A549 (cell line): ENCODE measurements around the gene ADAMTS14. TPM values are rescaled to one million over a fixed set of nuclear protein-coding genes. Genes with fewer than 3 reads are reported as not detected.

Experiments used
- ATAC-seq, 2 experiments: fragments of 200-7000 bp in 1 of 2; fragments of >200 bp in 1 of 2; cut with Nextera tagmentation in 1 of 2; cut with Tn5 transposase in 1 of 2; 3 replicates each; pipeline versions ENCODE4 v1.8.0 to v1.9.1; 2018 to 2020; ENCODE audit warnings: mild to moderate bottlenecking in 1 of 2, moderate library complexity in 1 of 2
- CTCF ChIA-PET: fragments of 300-600 bp; sonication (Branson Sonifier 250); formaldehyde crosslinking; extraction: SDS; loops from one replicate; lab custom pipeline; 2021; ENCODE audit warnings: antibody characterized with exemption, inconsistent platforms; lab: Yijun Ruan, JAX
- POLR2A ChIA-PET: fragments of 350-600 bp; formaldehyde crosslinking; extraction: SDS; loops from one replicate; lab custom pipeline; 2021; ENCODE audit warnings: antibody characterized with exemption, inconsistent platforms; lab: Yijun Ruan, JAX
- DNase-seq, 2 experiments: peaks; one replicate each; pipeline versions ENCODE4 v3.0.0 to v3.0.0-alpha.2; 2011 to 2016; ENCODE audit warnings: low read depth in 1 of 2, low spot score in 1 of 2
- FAIRE-seq: peaks from 2 replicates; lab custom pipeline; 2011; peaks lifted over from hg19 to GRCh38; lab: Jason Lieb, UNC
- H3K27ac ChIP-seq, 2 experiments: fragments of >200 bp; sonication (Bioruptor Twin); formaldehyde crosslinking; 3 replicates each; pipeline ENCODE4 v1.5.1; 2016 to 2017
- H3K4me1 ChIP-seq: fragments of >200 bp; sonication (Bioruptor Twin); formaldehyde crosslinking; 3 replicates; pipeline ENCODE4 v1.6.1; 2016
- H3K4me2 ChIP-seq: fragments of >200 bp; sonication (Bioruptor Twin); formaldehyde crosslinking; 3 replicates; pipeline ENCODE4 v1.6.1; 2016
- H3K4me3 ChIP-seq: fragments of >200 bp; sonication (Bioruptor Twin); formaldehyde crosslinking; 3 replicates; pipeline ENCODE4 v1.5.1; 2016
- H3K9me3 ChIP-seq: fragments of >200 bp; sonication (Bioruptor Twin); formaldehyde crosslinking; 3 replicates; pipeline ENCODE4 v1.6.1; 2016
- CEBPB ChIP-seq, 2 experiments: fragments of >200 bp in 1 of 2; sonication (Bioruptor Twin) in 1 of 2; formaldehyde crosslinking in 1 of 2; IDR thresholded peaks; 2 replicates each; pipeline ENCODE4 v1.6.1; 2012 to 2016
- CHD2 ChIP-seq: fragments of 150-350 bp; IDR thresholded peaks from 2 replicates; pipeline ENCODE4 v1.6.1; 2014; ENCODE audit warnings: low read length; ENCODE audit not compliant: partially characterized antibody
- EP300 ChIP-seq, 2 experiments: fragments of >200 bp; sonication (Bioruptor Twin); formaldehyde crosslinking; IDR thresholded peaks; 2 replicates in 1 of 2; 3 replicates in 1 of 2; pipeline ENCODE4 v1.6.1; 2016 to 2017
- ESRRA ChIP-seq: fragments of 150-350 bp; IDR thresholded peaks from 2 replicates; pipeline ENCODE4 v1.6.1; 2014; ENCODE audit warnings: mild to moderate bottlenecking, low read length, borderline replicate concordance
- FOSL2 ChIP-seq, 2 experiments: fragments of 450-650 bp in 1 of 2; fragments of >200 bp in 1 of 2; sonication (Bioruptor Twin) in 1 of 2; formaldehyde crosslinking; IDR thresholded peaks; 2 replicates each; pipeline versions ENCODE4 v1.5.0 to v1.6.1; 2016 to 2020; ENCODE audit warnings: mild to moderate bottlenecking in 1 of 2, moderate library complexity in 1 of 2
- HOXB5 ChIP-seq: fragments of 250-450 bp; sonication (Bioruptor Pico); IDR thresholded peaks from 2 replicates; pipeline ENCODE4 v1.5.0; 2020; ENCODE audit warnings: mild to moderate bottlenecking, moderate library complexity
- KDM1A ChIP-seq: fragments of 200-600 bp; sonication (generic); IDR thresholded peaks from 2 replicates; pipeline ENCODE4 v1.6.1; 2016; ENCODE audit warnings: low read depth, mild to moderate bottlenecking
- MAFK ChIP-seq: fragments of 450-650 bp; IDR thresholded peaks from 2 replicates; pipeline ENCODE4 v1.6.1; 2014; ENCODE audit not compliant: partially characterized antibody
- PHF8 ChIP-seq: fragments of 200-600 bp; sonication (generic); IDR thresholded peaks from 2 replicates; pipeline ENCODE4 v1.6.1; 2016; ENCODE audit warnings: low read depth, mild to moderate bottlenecking, antibody characterized with exemption, moderate library complexity, borderline replicate concordance
- POLR2A ChIP-seq: IDR thresholded peaks from 2 replicates; pipeline ENCODE4 v1.6.1; 2012; ENCODE audit warnings: mild to moderate bottlenecking, low read length
- SMC3 ChIP-seq: fragments of >200 bp; sonication (Bioruptor Twin); formaldehyde crosslinking; IDR thresholded peaks from 3 replicates; pipeline ENCODE4 v1.6.1; 2018; ENCODE audit warnings: inconsistent platforms
- TFCP2L1 ChIP-seq: fragments of 250-450 bp; sonication (Bioruptor Pico); IDR thresholded peaks from 2 replicates; pipeline ENCODE4 v1.5.0; 2021; ENCODE audit warnings: mild to moderate bottlenecking
- TP53 ChIP-seq: fragments of 250-450 bp; sonication (Bioruptor Pico); IDR thresholded peaks from 2 replicates; pipeline ENCODE4 v1.5.0; 2021; ENCODE audit warnings: mild to moderate bottlenecking, moderate library complexity
- ZC3H11A ChIP-seq: fragments of 450-650 bp; IDR thresholded peaks from 2 replicates; pipeline ENCODE4 v1.6.1; 2014; ENCODE audit warnings: antibody characterized with exemption, mild to moderate bottlenecking
- ZSCAN20 ChIP-seq: fragments of 250-450 bp; sonication (Bioruptor Pico); IDR thresholded peaks from 2 replicates; pipeline ENCODE4 v1.8.0; 2022; ENCODE audit warnings: mild to moderate bottlenecking, moderate library complexity
- WGBS: methylation state at CpG from one replicate; pipeline ENCODE4 v1.1.6; 2017; ENCODE audit errors: missing lambda C conversion rate; 5-methylcytosine and 5-hydroxymethylcytosine counted together
- polyA plus RNA-seq, 4 experiments: library from polyadenylated mRNA; depleted of rRNA in 3 of 4; stranded (reverse); fragments of >200 nt; fragmentation: RNase III in 1 of 4; extraction: RNeasy Plus Mini Kit Qiagen cat#74134 plus additional on column Dnase treatment in 1 of 4; gene quantifications; 2 replicates in 3 of 4; 3 replicates in 1 of 4; pipeline ENCODE4 v1.2.3, GENCODE V29; 2011 to 2017
- TF ChIP-seq, protein P1 (sequence below): fragments of 200-600 bp; sonication (generic); IDR thresholded peaks from 2 replicates; pipeline ENCODE4 v1.6.1; 2016; ENCODE audit warnings: antibody characterized with exemption, mild to moderate bottlenecking, moderate library complexity
- TF ChIP-seq, protein P2 (sequence below): IDR thresholded peaks from 2 replicates; pipeline ENCODE4 v1.6.1; 2012
- TF ChIP-seq, protein P3 (sequence below): fragments of 150-350 bp; IDR thresholded peaks from 2 replicates; pipeline ENCODE4 v1.6.1; 2014; ENCODE audit warnings: low read depth, mild to moderate bottlenecking, low read length
- TF ChIP-seq, protein P4 (sequence below): fragments of >200 bp; sonication (Bioruptor Twin); formaldehyde crosslinking; IDR thresholded peaks from 3 replicates; pipeline ENCODE4 v1.6.1; 2016
- TF ChIP-seq, protein P5 (sequence below): fragments of 450-650 bp; IDR thresholded peaks from 2 replicates; pipeline ENCODE4 v1.6.1; 2014; ENCODE audit warnings: antibody characterized with exemption

The ADAMTS14 gene
- polyA plus RNA-seq, 2 of the 4 experiments (the other 2 are of a cell fraction): 0.03 TPM; not detected in 1

DNA sequence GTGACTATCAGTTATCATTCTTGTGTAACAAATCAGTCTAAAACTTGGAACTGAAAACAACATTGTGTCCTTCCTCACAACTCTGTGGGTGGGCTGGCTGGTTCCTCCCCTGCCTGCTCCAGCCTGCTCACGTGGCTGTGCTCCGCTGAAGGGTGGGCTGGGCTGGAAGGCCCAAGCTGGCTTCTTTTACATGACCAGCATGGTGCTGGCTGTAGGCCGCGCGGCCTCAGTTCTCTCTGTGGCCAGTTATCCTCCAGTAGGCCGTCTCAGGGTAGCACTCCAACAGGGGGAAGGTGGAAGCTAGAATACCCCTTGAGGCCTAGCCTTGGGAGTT is 11.3 kb downstream of the ADAMTS14 start:
- H3K27ac ChIP-seq: no peak overlapping the region
- ChIA-PET CTCF (interaction anchor here (0.6 kb wide), 1 partner anchor 113 kb away, joined by 3 read pairs; no protein-coding TSS in a partner anchor), POLR2A (no interaction called here)
- 86% methylated on average over 6 of the region's 6 CpGs for WGBS
- TF ChIP-seq, protein P1, sequence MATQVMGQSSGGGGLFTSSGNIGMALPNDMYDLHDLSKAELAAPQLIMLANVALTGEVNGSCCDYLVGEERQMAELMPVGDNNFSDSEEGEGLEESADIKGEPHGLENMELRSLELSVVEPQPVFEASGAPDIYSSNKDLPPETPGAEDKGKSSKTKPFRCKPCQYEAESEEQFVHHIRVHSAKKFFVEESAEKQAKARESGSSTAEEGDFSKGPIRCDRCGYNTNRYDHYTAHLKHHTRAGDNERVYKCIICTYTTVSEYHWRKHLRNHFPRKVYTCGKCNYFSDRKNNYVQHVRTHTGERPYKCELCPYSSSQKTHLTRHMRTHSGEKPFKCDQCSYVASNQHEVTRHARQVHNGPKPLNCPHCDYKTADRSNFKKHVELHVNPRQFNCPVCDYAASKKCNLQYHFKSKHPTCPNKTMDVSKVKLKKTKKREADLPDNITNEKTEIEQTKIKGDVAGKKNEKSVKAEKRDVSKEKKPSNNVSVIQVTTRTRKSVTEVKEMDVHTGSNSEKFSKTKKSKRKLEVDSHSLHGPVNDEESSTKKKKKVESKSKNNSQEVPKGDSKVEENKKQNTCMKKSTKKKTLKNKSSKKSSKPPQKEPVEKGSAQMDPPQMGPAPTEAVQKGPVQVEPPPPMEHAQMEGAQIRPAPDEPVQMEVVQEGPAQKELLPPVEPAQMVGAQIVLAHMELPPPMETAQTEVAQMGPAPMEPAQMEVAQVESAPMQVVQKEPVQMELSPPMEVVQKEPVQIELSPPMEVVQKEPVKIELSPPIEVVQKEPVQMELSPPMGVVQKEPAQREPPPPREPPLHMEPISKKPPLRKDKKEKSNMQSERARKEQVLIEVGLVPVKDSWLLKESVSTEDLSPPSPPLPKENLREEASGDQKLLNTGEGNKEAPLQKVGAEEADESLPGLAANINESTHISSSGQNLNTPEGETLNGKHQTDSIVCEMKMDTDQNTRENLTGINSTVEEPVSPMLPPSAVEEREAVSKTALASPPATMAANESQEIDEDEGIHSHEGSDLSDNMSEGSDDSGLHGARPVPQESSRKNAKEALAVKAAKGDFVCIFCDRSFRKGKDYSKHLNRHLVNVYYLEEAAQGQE: no peak
- TF ChIP-seq ZSCAN20 (CRISPR knock-in tag) (no peak), KDM1A (no peak), SMC3 (no peak), ESRRA (no peak), CEBPB (IDR thresholded peaks at IDR 0.05) (no peak), TP53 (no peak), HOXB5 (CRISPR knock-in tag) (no peak), PHF8 (no peak), MAFK (no peak), FOSL2 (IDR thresholded peaks at IDR 0.05) (no peak), FOSL2 (CRISPR knock-in tag; IDR thresholded peaks at IDR 0.05) (no peak), TFCP2L1 (CRISPR knock-in tag) (no peak), POLR2A (no peak)
- TF ChIP-seq, protein P2, sequence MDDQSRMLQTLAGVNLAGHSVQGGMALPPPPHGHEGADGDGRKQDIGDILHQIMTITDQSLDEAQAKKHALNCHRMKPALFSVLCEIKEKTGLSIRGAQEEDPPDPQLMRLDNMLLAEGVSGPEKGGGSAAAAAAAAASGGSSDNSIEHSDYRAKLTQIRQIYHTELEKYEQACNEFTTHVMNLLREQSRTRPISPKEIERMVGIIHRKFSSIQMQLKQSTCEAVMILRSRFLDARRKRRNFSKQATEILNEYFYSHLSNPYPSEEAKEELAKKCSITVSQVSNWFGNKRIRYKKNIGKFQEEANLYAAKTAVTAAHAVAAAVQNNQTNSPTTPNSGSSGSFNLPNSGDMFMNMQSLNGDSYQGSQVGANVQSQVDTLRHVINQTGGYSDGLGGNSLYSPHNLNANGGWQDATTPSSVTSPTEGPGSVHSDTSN: no peak
- TF ChIP-seq, protein P3, sequence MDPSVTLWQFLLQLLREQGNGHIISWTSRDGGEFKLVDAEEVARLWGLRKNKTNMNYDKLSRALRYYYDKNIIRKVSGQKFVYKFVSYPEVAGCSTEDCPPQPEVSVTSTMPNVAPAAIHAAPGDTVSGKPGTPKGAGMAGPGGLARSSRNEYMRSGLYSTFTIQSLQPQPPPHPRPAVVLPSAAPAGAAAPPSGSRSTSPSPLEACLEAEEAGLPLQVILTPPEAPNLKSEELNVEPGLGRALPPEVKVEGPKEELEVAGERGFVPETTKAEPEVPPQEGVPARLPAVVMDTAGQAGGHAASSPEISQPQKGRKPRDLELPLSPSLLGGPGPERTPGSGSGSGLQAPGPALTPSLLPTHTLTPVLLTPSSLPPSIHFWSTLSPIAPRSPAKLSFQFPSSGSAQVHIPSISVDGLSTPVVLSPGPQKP: no peak
- TF ChIP-seq, protein P4, sequence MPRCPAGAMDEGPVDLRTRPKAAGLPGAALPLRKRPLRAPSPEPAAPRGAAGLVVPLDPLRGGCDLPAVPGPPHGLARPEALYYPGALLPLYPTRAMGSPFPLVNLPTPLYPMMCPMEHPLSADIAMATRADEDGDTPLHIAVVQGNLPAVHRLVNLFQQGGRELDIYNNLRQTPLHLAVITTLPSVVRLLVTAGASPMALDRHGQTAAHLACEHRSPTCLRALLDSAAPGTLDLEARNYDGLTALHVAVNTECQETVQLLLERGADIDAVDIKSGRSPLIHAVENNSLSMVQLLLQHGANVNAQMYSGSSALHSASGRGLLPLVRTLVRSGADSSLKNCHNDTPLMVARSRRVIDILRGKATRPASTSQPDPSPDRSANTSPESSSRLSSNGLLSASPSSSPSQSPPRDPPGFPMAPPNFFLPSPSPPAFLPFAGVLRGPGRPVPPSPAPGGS: no peak
- TF ChIP-seq, protein P5, sequence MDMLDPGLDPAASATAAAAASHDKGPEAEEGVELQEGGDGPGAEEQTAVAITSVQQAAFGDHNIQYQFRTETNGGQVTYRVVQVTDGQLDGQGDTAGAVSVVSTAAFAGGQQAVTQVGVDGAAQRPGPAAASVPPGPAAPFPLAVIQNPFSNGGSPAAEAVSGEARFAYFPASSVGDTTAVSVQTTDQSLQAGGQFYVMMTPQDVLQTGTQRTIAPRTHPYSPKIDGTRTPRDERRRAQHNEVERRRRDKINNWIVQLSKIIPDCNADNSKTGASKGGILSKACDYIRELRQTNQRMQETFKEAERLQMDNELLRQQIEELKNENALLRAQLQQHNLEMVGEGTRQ: no peak
- H3K9me3 ChIP-seq: no peaks in the 10 kb centered on the region
- no peak for ATAC-seq
- H3K4me2 ChIP-seq: no peak overlapping the region
- DNase-seq: no peak
- H3K4me3 ChIP-seq: no peak overlapping the region
- FAIRE-seq: no peak
- H3K4me1 ChIP-seq: no peaks in the 10 kb centered on the region

DNA sequence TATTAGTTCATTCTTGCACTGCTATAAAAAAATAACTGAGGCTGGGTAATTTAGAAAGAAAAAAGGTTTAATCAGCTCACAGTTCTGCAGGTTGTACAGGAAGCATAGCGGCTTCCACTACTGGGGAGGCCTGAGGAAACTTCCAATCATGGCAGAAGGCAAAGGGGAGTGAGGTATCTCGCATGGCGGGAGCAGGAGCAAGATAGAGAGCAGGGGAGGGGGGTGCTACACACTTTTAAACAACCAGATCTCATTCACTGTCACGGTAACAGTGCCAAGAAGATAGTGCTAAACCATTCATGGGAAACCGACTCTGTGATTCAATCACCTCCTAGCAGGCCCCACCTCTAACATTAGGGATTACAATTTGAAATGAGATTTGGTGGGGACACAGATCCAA is 11.6 kb downstream of the ADAMTS14 start:
- no peak overlapping the region for H3K4me2 ChIP-seq
- no peak for DNase-seq
- no peak for FAIRE-seq
- H3K4me3 ChIP-seq: no peak overlapping the region
- WGBS: 91% methylated on average over 5 of the region's 5 CpGs
- ATAC-seq: no peak
- CTCF ChIA-PET: no interaction called here
- H3K9me3 ChIP-seq: no peaks in the 10 kb centered on the region
- no peaks in the 10 kb centered on the region for H3K4me1 ChIP-seq
- TF ChIP-seq ZC3H11A: no peak
- TF ChIP-seq EP300 (IDR thresholded peaks at IDR 0.05): no peak
- no peak for TF ChIP-seq CHD2
- no peak for TF ChIP-seq ESRRA
- POLR2A ChIA-PET: no interaction called here
- no peak overlapping the region for H3K27ac ChIP-seq
